ENCODE results near the gene SNX14.
"Not testable (repeated sequence)": the region's sequence is repeated elsewhere in the genome, so short reads cannot be mapped to it uniquely, and the experiment has no call there.

The SNX14 gene

DNA sequence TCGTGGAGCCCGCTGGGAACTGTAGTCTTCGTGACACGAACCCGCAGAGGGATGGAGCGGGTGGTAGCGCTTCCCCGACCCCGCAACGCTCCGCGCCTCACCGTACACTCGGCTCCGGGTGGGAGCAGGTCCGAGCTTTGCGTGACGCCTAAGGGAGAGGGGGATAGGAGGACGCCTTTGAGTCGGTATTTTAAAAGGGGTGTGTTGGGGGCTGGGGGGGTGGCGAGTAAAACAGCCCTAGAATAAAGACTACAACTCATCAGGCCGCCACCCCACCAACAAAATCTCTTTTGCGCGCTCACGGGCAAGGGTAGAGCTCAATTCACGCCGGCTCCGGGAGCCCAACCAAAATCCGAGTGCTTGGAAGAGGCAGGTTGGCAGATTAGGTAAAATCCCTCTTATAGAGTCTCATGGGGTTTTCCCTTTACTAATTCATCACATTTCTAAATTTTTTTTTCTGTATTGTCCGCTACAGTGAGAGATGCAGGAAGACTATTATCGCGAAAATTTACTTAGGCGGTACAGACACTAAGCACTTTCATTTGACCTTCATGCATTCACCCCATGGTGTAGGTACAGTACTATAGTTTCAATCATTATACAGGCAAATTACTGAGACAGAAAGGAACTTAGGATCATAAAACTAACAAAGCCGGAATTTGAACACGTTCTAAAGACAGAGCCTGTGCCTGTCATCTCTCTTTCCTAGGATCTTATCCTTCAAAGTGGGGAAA lies 706 bp upstream of the SNX14 start:
- H3K27ac ChIP-seq: peak overlapping the region; percentile 91 to 93
- peaks cover 0 to 31% (median 15%) of the 10 kb centered on the region in 4 donors for H3K4me1 ChIP-seq
- no peaks in the 10 kb centered on the region for H3K9me3 ChIP-seq
- H3K36me3 ChIP-seq: no peaks in the 10 kb centered on the region
- no peaks in the 10 kb centered on the region for H3K27me3 ChIP-seq
- H3K4me3 ChIP-seq: peak overlapping the region; percentile 75 to 93
- TF ChIP-seq, protein P1, sequence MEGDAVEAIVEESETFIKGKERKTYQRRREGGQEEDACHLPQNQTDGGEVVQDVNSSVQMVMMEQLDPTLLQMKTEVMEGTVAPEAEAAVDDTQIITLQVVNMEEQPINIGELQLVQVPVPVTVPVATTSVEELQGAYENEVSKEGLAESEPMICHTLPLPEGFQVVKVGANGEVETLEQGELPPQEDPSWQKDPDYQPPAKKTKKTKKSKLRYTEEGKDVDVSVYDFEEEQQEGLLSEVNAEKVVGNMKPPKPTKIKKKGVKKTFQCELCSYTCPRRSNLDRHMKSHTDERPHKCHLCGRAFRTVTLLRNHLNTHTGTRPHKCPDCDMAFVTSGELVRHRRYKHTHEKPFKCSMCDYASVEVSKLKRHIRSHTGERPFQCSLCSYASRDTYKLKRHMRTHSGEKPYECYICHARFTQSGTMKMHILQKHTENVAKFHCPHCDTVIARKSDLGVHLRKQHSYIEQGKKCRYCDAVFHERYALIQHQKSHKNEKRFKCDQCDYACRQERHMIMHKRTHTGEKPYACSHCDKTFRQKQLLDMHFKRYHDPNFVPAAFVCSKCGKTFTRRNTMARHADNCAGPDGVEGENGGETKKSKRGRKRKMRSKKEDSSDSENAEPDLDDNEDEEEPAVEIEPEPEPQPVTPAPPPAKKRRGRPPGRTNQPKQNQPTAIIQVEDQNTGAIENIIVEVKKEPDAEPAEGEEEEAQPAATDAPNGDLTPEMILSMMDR (IDR thresholded peaks at IDR 0.05): no peak
- peak in 1 of 2 donors; percentile 45 for DNase-seq
- intact Hi-C loops (cut with DNase I; ENCODE audit: low total_unique reads): loop anchor here (5.0 to 10.0 kb wide), 2 partner anchors 48 to 80 kb away; partner anchors contain the start of gene SYNCRIP

DNA sequence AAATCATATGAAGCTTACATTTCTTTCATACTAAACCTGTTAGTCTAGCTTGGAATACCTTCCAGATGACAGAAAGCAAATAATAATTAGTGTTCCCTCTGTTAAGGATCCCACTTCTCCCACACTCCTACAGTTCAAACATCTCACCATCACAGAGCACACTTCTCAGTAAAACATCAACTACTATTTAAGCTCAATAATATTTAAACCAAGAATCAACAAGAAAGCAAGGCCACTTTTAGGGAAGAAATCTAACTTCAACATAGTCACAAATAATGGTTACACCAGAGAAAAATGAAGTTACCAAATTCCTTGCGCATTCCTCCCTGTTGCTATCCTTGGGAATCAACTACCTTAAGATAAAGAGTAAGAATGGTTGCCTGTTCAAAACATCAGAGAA lies 1.6 kb downstream of the SNX14 start:
- peak overlapping the region in 1 of 2 donors; percentile 93 for H3K27ac ChIP-seq
- no peaks in the 10 kb centered on the region for H3K27me3 ChIP-seq
- TF ChIP-seq, protein P1 (IDR thresholded peaks at IDR 0.05): no peak
- DNase-seq: no peak
- peaks cover 0 to 31% (median 15%) of the 10 kb centered on the region in 4 donors for H3K4me1 ChIP-seq
- peak overlapping the region in 1 of 2 donors; percentile 93 for H3K4me3 ChIP-seq
- H3K36me3 ChIP-seq: peaks cover 0 to 5% (median 0%) of the 10 kb centered on the region in 3 donors
- intact Hi-C loops (cut with DNase I; ENCODE audit: low total_unique reads): loop anchor here (5.0 to 10.0 kb wide), 2 partner anchors 50 to 83 kb away; partner anchors contain the start of gene SYNCRIP
- H3K9me3 ChIP-seq: no peaks in the 10 kb centered on the region

DNA sequence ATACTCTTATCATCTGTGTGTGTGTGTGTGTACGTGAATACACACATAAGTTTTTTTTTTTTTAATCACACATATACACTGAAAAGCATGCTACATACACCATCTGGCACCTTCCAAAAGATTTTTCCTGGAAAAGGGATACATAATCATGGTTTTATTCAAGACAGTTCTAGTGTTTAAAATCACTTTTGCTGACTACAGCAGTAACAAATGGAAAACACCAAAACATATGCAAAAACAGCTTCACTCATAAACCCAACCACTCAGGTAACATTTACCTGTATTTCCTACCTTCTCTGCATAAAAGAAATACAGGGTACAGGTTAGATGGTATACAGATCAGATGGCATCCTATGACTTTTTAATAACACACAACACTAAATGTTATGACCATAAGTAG lies 2.5 kb downstream of the SNX14 start:
- no peak overlapping the region for H3K27ac ChIP-seq
- intact Hi-C loops (cut with DNase I; ENCODE audit: low total_unique reads): loop anchor here (5.0 to 10.0 kb wide), 2 partner anchors 51 to 84 kb away; partner anchors contain the start of gene SYNCRIP
- H3K4me3 ChIP-seq: no peak overlapping the region
- TF ChIP-seq, protein P1 (IDR thresholded peaks at IDR 0.05): no peak
- no peaks in the 10 kb centered on the region for H3K27me3 ChIP-seq
- DNase-seq: no peak
- H3K36me3 ChIP-seq: peaks cover 0 to 5% (median 0%) of the 10 kb centered on the region in 3 donors
- no peaks in the 10 kb centered on the region for H3K9me3 ChIP-seq
- H3K4me1 ChIP-seq: peaks cover 0 to 31% (median 15%) of the 10 kb centered on the region in 4 donors

DNA sequence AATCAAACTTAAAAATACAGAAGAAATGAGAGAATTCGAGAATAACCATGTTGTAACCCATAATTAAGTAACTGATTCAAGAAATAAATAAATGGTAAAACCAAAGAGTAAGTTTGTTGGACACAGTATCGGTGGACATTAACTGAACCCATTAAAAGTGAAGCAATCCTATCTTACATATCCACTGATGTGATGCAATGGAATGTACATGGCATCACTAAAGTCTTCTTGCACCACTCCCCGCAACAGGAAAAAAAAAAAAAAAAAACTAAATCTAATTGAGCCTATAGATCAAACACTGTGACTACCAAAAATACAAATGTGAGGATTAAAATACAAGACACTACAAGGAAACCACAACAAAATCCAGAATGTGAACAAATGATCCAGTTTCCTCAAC lies 7.9 kb downstream of the SNX14 start:
- H3K4me1 ChIP-seq: peaks cover 0 to 5% (median 1%) of the 10 kb centered on the region in 4 donors
- peaks cover 0 to 6% (median 0%) of the 10 kb centered on the region in 3 donors for H3K36me3 ChIP-seq
- no peak for DNase-seq
- H3K27me3 ChIP-seq: no peaks in the 10 kb centered on the region
- no peak overlapping the region for H3K27ac ChIP-seq
- H3K4me3 ChIP-seq: no peak overlapping the region
- TF ChIP-seq, protein P1 (IDR thresholded peaks at IDR 0.05): no peak
- intact Hi-C loops (cut with DNase I; ENCODE audit: low total_unique reads): no loop called here
- peaks cover 0 to 8% (median 2%) of the 10 kb centered on the region in 3 donors for H3K9me3 ChIP-seq

DNA sequence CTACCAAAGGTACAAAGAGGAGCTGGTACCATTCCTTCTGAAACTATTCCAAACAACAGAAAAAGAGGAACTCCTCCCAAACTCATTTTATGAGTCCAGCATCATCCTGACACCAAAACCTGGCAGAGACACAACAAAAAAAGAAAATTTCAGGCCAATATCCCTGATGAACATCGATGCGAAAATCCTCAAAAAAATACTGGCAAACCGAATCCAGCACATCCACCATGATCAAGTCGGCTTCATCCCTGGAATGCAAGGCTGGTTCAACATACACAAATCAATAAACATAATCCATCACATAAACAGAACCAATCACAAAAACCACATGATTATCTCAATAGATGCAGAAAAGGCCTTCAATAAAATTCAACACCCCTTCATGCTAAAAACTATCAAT lies 10.8 kb downstream of the SNX14 start:
- DNase-seq; H3K27me3 ChIP-seq; H3K4me3 ChIP-seq; H3K9me3 ChIP-seq; intact Hi-C loops (cut with DNase I; ENCODE audit: low total_unique reads); H3K27ac ChIP-seq: not testable (repeated sequence)
- peaks cover 0 to 10% (median 3%) of the 10 kb centered on the region in 4 donors for H3K4me1 ChIP-seq
- H3K36me3 ChIP-seq: peaks cover 0 to 11% (median 0%) of the 10 kb centered on the region in 3 donors

DNA sequence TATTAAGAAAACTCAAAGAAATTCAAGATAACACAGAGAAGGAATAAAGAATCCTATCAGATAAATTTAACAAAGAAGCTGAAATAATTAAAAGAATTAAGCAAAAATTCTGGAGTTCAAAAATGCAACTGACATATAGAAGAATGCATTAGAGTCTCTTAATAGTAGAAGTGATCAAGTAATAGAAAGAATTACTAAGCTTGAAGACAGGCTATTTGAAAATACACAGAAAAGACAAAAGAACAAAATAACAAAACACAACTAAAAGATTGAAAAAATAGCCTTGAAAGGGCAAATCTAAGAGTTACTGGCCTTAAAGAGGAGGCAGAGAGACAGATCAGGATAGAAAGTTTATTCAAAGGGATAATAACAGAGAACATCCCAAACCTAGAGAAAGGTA lies 12.1 kb downstream of the SNX14 start:
- no peak for DNase-seq
- H3K4me1 ChIP-seq: peaks cover 0 to 14% (median 3%) of the 10 kb centered on the region in 4 donors
- TF ChIP-seq, protein P1 (IDR thresholded peaks at IDR 0.05): no peak
- H3K27me3 ChIP-seq: no peaks in the 10 kb centered on the region
- intact Hi-C loops (cut with DNase I; ENCODE audit: low total_unique reads): no loop called here
- no peak overlapping the region for H3K27ac ChIP-seq
- no peak overlapping the region for H3K4me3 ChIP-seq
- H3K36me3 ChIP-seq: peaks cover 0 to 6% (median 0%) of the 10 kb centered on the region in 3 donors
- H3K9me3 ChIP-seq: peaks cover 0 to 8% (median 2%) of the 10 kb centered on the region in 3 donors

Data from tibial artery (tissue), 4 donors.